ENCODE data around the gene EGFL6. TPM values are rescaled to one million over a fixed set of nuclear protein-coding genes. Genes with fewer than 3 reads are reported as not detected.

EGFL6 gene
- total RNA-seq, 1 experiment from 2014 or later: 0.96 TPM

- no peak for ATAC-seq
- no peak overlapping the region for H3K27ac Mint-ChIP-seq
- no peak for DNase-seq (ENCODE audit: low spot score)
- TF ChIP-seq ETV6 (CRISPR knock-in tag; IDR thresholded peaks at IDR 0.05) (no peak), E2F4 (CRISPR knock-in tag; IDR thresholded peaks at IDR 0.05; ENCODE audit: borderline replicate concordance, low read depth) (no peak), NFYB (CRISPR knock-in tag; conservative IDR thresholded peaks at IDR 0.05; ENCODE audit: low read depth) (no peak), MXD4 (CRISPR knock-in tag; IDR thresholded peaks at IDR 0.05; ENCODE audit: borderline replicate concordance) (no peak), ZNF317 (CRISPR knock-in tag; IDR thresholded peaks at IDR 0.05; ENCODE audit: borderline replicate concordance, low read depth) (no peak), ZNF121 (CRISPR knock-in tag; IDR thresholded peaks at IDR 0.05) (no peak), EMX1 (CRISPR knock-in tag; IDR thresholded peaks at IDR 0.05) (no peak), CDX4 (CRISPR knock-in tag; IDR thresholded peaks at IDR 0.05; ENCODE audit: borderline replicate concordance) (no peak), NFE2L1 (CRISPR knock-in tag; IDR thresholded peaks at IDR 0.05) (no peak), NR3C1 (CRISPR knock-in tag; conservative IDR thresholded peaks at IDR 0.05; ENCODE audit: low read depth) (no peak), TP53 (CRISPR knock-in tag; IDR thresholded peaks at IDR 0.05) (no peak), ELF4 (CRISPR knock-in tag; IDR thresholded peaks at IDR 0.05; ENCODE audit: low read depth) (no peak), NFATC4 (CRISPR knock-in tag; IDR thresholded peaks at IDR 0.05) (no peak), FOXK1 (CRISPR knock-in tag; IDR thresholded peaks at IDR 0.05) (no peak), CREM (CRISPR knock-in tag; IDR thresholded peaks at IDR 0.05) (no peak)
- TF ChIP-seq, protein P1, sequence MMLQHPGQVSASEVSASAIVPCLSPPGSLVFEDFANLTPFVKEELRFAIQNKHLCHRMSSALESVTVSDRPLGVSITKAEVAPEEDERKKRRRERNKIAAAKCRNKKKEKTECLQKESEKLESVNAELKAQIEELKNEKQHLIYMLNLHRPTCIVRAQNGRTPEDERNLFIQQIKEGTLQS (CRISPR knock-in tag; conservative IDR thresholded peaks at IDR 0.05): no peak
- TF ChIP-seq, protein P2, sequence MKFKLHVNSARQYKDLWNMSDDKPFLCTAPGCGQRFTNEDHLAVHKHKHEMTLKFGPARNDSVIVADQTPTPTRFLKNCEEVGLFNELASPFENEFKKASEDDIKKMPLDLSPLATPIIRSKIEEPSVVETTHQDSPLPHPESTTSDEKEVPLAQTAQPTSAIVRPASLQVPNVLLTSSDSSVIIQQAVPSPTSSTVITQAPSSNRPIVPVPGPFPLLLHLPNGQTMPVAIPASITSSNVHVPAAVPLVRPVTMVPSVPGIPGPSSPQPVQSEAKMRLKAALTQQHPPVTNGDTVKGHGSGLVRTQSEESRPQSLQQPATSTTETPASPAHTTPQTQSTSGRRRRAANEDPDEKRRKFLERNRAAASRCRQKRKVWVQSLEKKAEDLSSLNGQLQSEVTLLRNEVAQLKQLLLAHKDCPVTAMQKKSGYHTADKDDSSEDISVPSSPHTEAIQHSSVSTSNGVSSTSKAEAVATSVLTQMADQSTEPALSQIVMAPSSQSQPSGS (CRISPR knock-in tag; IDR thresholded peaks at IDR 0.05; ENCODE audit: borderline replicate concordance, low read depth): no peak
- TF ChIP-seq, protein P3, sequence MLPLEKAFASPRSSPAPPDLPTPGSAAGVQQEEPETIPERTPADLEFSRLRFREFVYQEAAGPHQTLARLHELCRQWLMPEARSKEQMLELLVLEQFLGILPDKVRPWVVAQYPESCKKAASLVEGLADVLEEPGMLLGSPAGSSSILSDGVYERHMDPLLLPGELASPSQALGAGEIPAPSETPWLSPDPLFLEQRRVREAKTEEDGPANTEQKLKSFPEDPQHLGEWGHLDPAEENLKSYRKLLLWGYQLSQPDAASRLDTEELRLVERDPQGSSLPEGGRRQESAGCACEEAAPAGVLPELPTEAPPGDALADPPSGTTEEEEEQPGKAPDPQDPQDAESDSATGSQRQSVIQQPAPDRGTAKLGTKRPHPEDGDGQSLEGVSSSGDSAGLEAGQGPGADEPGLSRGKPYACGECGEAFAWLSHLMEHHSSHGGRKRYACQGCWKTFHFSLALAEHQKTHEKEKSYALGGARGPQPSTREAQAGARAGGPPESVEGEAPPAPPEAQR (CRISPR knock-in tag; IDR thresholded peaks at IDR 0.05): no peak
- ChIA-PET CTCF (no interaction called here), POLR2A (no interaction called here)
- H3K4me3 Mint-ChIP-seq: no peak overlapping the region
- no peaks in the 10 kb centered on the region for H3K4me1 Mint-ChIP-seq
- H3K27me3 Mint-ChIP-seq (ENCODE audit: low read depth): peaks cover 2% of the 10 kb centered on the region; the same call in 1 of the 2 replicates
- H3K36me3 Mint-ChIP-seq: no peaks in the 10 kb centered on the region
- no peaks in the 10 kb centered on the region for H3K9me3 Mint-ChIP-seq
These were observed 100.8 kb downstream of the EGFL6 start for GRCh38 chrX:13670197-13670596.

DNA sequence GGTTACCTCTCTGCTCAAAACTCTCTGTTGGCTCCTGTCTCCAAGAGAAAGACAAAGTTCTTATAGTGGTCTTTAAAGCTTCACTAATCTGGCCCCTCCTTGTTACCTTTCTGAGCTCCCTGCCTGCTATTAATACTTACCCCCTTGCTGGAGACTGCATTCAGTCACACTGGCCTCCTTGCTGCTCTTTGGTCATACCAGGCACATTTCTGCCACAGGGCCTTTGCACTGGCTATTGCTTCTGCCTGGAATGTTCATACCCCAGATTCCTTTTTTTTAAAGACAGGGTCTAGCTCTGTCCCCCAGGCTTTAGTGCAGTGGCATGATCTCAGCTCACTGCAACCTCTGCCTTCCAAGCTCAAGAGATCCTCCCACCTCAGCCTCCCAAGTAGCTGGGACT, 103.6 kb downstream of the EGFL6 start:
- H3K9me3 Mint-ChIP-seq: no peaks in the 10 kb centered on the region
- peaks cover 2% of the 10 kb centered on the region; the same call in 1 of the 2 replicates for H3K27me3 Mint-ChIP-seq (ENCODE audit: low read depth)
- DNase-seq (ENCODE audit: low spot score) (no peak), ATAC-seq (no peak)
- TF ChIP-seq, protein P4, sequence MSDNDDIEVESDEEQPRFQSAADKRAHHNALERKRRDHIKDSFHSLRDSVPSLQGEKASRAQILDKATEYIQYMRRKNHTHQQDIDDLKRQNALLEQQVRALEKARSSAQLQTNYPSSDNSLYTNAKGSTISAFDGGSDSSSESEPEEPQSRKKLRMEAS (CRISPR knock-in tag; IDR thresholded peaks at IDR 0.05): no peak
- 0 out of 2 replicates have a peak, but pooled peaks have one; percentile 39 for TF ChIP-seq GTF2I (CRISPR knock-in tag; conservative IDR thresholded peaks at IDR 0.05)
- no peak overlapping the region for H3K4me3 Mint-ChIP-seq
- H3K36me3 Mint-ChIP-seq: no peaks in the 10 kb centered on the region
- CTCF ChIA-PET: no interaction called here
- POLR2A ChIA-PET: no interaction called here
- no peak overlapping the region for H3K27ac Mint-ChIP-seq
- no peaks in the 10 kb centered on the region for H3K4me1 Mint-ChIP-seq
